Measurements from ENCODE around the gene TFE3.

The TFE3 gene

DNA sequence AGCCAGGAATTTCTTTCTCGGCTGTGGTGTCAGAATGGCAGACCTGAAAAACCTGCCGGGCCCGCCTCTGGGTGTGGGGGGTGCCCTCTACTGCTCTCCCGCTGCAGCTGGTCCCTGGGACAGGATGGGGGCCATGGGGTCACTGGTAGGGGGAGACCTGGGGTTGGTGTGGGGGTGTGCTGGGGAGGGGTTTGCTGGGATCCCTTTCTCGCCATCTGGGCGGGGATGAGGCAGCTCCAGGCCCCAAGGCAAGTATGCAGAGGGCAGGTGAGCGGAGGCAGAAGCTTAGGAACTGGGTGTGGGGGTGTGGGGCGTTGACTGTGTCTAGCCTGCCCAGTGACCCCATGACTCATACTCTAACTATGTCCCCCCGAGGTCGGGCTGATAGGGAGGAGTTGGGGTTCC lies 16.5 kb upstream of the TFE3 start:
- no peak for DNase-seq

DNA sequence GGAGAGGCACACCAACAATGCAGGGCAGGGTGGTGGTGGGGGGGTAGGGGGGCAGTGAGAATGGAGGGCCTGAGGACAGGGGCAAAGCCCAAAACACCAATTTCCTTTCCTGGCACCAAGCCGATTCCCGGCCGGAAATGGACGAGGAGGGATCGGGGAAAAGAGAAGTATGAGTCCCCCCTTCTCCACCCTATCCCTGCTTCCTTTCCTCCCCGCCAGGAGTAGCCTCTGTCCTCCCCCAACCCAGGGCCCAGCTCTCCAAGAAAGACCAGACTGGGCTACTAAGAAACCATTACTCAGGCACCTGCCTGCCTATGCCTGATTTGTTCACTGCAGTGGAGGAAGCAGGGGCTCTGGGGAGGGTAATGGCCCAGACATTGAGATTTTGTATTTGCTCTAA lies 16.0 kb upstream of the TFE3 start:
- DNase-seq, result no peak

DNA sequence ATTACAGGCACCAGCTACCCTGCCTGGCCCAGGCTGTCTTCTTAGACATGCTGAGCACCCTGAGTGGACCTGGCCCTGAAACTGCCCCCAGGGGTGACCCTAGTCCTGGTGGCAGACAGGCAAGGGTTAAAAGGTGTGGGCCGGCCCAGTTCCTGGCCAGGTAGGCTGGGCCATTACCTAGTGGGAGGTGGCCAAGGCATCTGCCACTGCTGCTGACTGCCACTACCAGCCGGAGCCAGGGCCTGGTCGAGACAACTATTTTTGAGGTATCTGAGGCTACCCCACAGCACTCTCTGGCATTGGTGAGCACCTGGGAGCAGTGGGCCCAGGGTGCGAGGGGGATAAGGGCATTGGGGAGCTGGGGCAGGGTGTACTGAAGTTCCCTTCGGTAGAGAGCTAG lies 15.6 kb upstream of the TFE3 start, which contains the start of gene CCDC120:
Gene CCDC120 (plus strand): TSS at position 206 of the 400 bp plus-strand sequence. CDS start 3,043 bp downstream, outside the sequence.
- no peak for DNase-seq

GRCh38 chrX:49054073-49054762 lies 11.1 kb upstream of the TFE3 start:
- DNase-seq, result no peak

GRCh38 chrX:49053223-49054072 lies 10.3 kb upstream of the TFE3 start:
- DNase-seq, result no peak

DNA sequence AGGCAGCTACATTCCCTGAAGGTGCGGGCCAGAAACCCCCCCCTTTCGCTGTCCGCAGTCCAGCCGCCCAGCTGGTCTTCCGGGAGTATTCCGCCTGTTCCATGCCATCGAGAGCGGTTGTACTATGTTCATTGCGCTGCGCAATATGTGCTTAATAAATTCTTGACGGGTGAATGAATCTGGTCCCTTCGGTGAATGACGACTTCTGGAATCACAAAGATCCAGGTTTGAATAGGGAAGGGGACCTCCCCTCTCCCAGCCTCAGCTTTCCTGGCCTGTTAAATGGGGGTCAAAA lies 777 bp upstream of the TFE3 start:
- no peak for DNase-seq

DNA sequence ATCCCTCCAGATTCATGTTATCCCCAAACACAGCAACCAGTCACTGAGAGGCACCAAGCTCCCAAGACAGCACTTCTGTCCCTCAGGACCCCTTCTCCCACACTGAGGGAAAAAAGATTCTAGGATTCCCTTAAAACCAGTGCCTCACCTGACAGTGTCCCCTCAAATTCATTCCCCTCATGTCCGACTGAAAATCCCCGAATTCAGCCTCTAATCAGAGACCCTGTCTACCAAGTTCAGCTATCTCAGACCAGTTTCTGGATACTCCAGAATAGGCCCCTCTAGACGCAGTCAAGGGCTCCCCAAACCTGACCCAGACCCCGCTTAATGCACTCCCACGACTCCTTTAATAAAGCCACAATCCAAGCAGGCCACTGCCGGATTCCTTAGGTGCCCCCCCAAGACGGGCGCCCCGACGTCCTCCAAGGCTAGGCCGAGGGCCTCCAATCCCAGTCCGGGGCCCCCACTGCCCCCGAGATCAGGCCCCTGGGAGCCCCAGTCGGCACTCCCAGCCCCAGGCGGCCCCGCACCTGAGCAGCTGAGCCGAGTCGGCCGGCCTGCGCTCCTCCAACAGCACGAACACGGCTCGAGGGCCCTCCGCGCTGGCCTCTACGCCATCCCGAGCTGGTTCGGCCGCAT lies 457 bp downstream of the TFE3 start:
- DNase-seq, result no peak

GRCh38 chrX:49041744-49042580 lies 1.2 kb downstream of the TFE3 start:
- peak; percentile 14 for DNase-seq

GRCh38 chrX:49040376-49040955 lies 2.7 kb downstream of the TFE3 start:
- DNase-seq, result no peak

GRCh38 chrX:49039598-49040375 lies 3.4 kb downstream of the TFE3 start:
- peak; percentile 75 for DNase-seq

DNA sequence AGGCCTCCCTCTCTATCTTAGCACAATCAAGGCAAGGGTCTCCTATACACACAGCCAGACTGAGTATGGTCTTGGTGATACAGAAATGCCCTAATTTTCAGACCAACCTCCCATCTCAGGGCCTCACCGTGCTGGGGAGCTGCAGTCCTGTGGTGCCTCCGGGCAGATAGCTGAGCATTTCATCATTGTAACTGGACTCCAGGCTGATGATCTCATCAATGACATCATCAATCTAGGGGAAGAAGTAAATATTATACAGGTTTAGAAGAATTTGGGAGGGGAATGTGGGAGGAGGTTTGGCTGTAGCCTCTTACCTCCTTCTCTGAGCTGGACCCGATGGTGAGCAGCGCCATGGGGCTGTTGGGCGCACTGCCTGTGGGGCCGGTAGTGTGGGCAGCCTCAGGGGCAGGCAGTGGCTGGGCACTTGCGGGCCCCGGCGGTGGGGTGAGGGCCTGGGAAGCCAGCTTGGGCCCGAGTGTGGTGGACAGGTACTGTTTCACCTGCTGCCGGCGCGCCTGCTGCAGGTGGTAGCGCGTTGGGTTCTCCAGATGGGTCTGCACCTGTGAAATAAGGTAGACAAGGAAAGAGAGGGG lies 5.2 kb downstream of the TFE3 start:
- DNase-seq, result no peak

GRCh38 chrX:49030283-49030682 lies 12.9 kb downstream of the TFE3 start:
- DNase-seq, result no peak

DNA sequence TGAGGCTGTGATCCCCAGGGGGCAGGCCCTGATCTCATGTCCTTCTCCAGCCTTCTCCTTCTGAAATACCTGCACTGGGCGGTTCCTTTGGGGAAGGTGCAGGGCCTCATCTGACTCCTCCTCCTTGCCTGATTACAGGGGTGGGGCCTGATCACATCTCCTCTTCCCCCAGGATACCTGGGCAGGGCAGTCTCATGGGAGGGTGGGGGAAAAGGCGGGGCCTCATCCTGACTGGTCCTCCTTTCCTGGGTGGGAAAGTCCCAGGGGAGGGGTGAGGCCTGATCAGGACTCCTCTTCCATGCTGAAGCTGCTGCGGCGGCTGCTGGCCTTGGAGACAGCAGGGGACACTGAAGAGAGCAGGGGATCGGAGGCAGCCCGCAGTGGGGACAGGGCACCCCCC lies 13.3 kb downstream of the TFE3 start:
- DNase-seq, result no peak

- no peak for DNase-seq
These were observed 23.4 kb downstream of the TFE3 start for GRCh38 chrX:49019599-49020249.

DNA sequence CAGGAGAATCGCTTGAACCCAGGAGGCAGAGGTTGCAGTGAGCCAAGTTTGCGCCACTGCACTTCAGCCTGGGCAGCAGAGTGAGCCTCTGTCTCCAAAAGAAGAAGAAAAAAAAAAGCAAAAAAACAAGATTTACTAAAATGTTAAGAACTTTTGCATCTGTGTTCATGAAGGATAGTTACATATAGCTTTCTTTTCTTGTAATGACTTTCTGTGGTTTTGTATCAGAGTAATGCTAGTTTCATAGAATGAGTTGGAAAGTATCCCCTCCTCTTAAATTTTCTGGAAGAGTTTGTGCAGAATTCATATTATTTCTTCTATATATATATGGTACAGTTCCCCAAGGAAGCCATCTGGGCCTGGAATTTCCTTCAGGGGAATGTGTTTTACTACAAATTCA lies 24.1 kb downstream of the TFE3 start:
- DNase-seq, result no peak

- DNase-seq, result no peak
These were observed 39.5 kb downstream of the TFE3 start for GRCh38 chrX:49003696-49004095.

DNA sequence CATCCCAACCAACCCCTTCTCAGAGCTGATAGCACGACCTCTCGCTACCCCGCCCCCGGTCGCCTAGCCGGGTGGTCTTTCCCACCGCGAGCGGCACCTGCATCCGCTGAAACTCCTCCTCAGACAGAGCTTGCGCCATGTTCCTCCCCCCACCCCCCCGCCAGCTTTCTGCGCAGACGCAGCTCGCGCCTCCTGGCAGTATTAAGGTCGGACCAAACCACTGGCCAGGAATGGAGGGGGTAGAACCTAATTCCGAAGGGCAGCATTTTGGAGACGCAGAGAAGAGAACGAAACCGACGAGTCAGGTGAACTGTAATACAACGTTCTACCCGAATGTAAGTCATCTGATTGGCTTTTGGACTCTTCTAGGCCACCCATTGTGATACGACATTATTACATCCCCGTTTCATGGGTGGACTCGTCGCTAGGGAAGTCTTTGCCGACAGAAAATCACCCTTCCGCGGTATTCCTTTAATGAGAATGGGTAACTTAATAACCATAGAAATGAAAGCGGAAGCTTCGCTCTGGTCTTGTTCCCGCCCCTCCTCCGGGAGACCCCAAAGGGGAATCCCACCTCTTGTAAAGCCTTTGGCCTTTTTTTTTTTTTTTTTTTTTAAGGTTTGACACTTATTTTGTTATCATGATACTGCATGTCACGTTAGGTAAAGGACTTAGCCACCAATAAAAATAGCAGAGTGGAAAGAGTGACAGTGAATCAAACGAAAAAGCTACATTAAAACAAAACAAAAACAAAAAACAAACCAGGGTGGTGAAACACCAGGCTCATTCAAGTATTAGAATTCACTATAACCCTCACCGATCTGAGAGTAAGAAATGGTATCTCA lies 40.8 kb downstream of the TFE3 start, which contains the start of gene GRIPAP1:
Gene GRIPAP1 (minus strand): TSS at position 174 of the 845 bp plus-strand sequence. CDS start 35 bp downstream, at position 139.
- DNase-seq, result peak; percentile 53

DNA sequence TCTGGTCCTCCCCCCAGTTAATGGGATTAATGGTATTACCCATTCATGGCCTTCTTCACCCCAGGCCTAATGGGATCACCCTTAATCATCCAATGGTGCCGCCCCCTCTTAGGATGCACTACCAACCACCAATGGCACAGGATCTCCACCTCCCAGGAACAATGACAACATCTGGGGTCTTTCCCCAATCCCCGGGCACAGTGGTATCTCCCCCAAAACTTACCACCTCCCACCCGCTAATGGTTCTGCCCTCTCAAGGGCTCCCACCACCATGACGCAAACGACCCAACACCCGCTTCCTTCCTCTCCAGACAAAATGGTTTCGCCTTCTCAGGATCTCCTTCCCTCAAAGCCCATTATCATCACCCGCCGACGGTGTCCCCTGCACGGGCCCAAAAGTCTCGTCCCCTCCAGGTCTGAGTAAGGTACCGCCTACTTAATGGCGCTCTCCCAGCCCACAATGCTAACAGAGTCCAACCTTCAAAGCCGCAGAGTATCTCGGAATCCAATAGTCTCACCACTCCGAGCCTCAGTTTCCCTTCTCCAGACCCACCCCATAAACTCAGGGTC lies 41.6 kb downstream of the TFE3 start:
- no peak for DNase-seq

- no peak for DNase-seq
These were observed 42.5 kb downstream of the TFE3 start for GRCh38 chrX:49000636-49001035.

Data from amniotic stem cell (primary cell).